ENCODE measurements around the gene LITAFD.

The LITAFD gene

GRCh38 chr16:8924214-8924613 is 42.1 kb downstream of the LITAFD start:
- Histone ChIP-seq H3K27ac (ENCODE audit: low read depth, low read length) (no peak overlapping the region), H3K79me2 (ENCODE audit: control insufficient read depth, insufficient read depth, low read length) (peaks cover 40% of the 10 kb centered on the region), H3K4me1 (ENCODE audit: control insufficient read depth, low read depth, low read length) (no peaks in the 10 kb centered on the region), H2AK5ac (ENCODE audit: low read length) (no peak overlapping the region), H2BK120ac (ENCODE audit: low read depth, low read length) (no peak overlapping the region), H3K4ac (ENCODE audit: low read depth, low read length) (no peak overlapping the region), H3K27me3 (ENCODE audit: insufficient read depth, low read length, poor library complexity) (no peaks in the 10 kb centered on the region), H3K79me1 (ENCODE audit: low read length) (peaks cover 29% of the 10 kb centered on the region), H3K56ac (ENCODE audit: low read length) (no peak overlapping the region), H3K4me2 (ENCODE audit: low read length) (no peak overlapping the region), H3K23ac (ENCODE audit: low read length) (no peak overlapping the region), H2BK5ac (ENCODE audit: low read length) (no peak overlapping the region), H3K36me3 (ENCODE audit: control insufficient read depth, insufficient read depth, low read length) (peaks cover 15% of the 10 kb centered on the region), H3K4me3 (ENCODE audit: low read length) (no peak overlapping the region), H4K5ac (ENCODE audit: low read length) (no peak overlapping the region), H4K8ac (ENCODE audit: low read depth, low read length) (no peak overlapping the region), H3K9ac (ENCODE audit: low read length) (no peak overlapping the region), H3K18ac (ENCODE audit: low read length) (no peak overlapping the region), H2BK15ac (replicated peaks; ENCODE audit: low read depth) (no peak overlapping the region)
- no CpG with 5 or more reads among the region's 4 CpGs for WGBS (ENCODE audit: extremely low coverage, insufficient coverage, low lambda C conversion rate)
- no peak for DNase-seq

- peaks cover 9% of the 10 kb centered on the region for H3K36me3 ChIP-seq (ENCODE audit: control insufficient read depth, insufficient read depth, low read length)
- no peaks in the 10 kb centered on the region for H3K27me3 ChIP-seq (ENCODE audit: insufficient read depth, low read length, poor library complexity)
- no peak overlapping the region for H3K56ac ChIP-seq (ENCODE audit: low read length)
- no peak overlapping the region for H3K27ac ChIP-seq (ENCODE audit: low read depth, low read length)
- H3K79me1 ChIP-seq (ENCODE audit: low read length): peaks cover 32% of the 10 kb centered on the region
- no peak overlapping the region for H2BK5ac ChIP-seq (ENCODE audit: low read length)
- peaks cover 47% of the 10 kb centered on the region for H3K79me2 ChIP-seq (ENCODE audit: control insufficient read depth, insufficient read depth, low read length)
- no peak overlapping the region for H4K5ac ChIP-seq (ENCODE audit: low read length)
- no peaks in the 10 kb centered on the region for H3K4me1 ChIP-seq (ENCODE audit: control insufficient read depth, low read depth, low read length)
- no CpG with 5 or more reads among the region's 7 CpGs for WGBS (ENCODE audit: extremely low coverage, insufficient coverage, low lambda C conversion rate)
- H2BK120ac ChIP-seq (ENCODE audit: low read depth, low read length): no peak overlapping the region
- no peak overlapping the region for H3K4me3 ChIP-seq (ENCODE audit: low read length)
- no peak overlapping the region for H3K4ac ChIP-seq (ENCODE audit: low read depth, low read length)
- H2BK15ac ChIP-seq (replicated peaks; ENCODE audit: low read depth): no peak overlapping the region
- no peak overlapping the region for H3K23ac ChIP-seq (ENCODE audit: low read length)
- H3K18ac ChIP-seq (ENCODE audit: low read length): no peak overlapping the region
- H3K4me2 ChIP-seq (ENCODE audit: low read length): no peak overlapping the region
- no peak overlapping the region for H2AK5ac ChIP-seq (ENCODE audit: low read length)
- no peak for DNase-seq
- H3K9ac ChIP-seq (ENCODE audit: low read length): no peak overlapping the region
- no peak overlapping the region for H4K8ac ChIP-seq (ENCODE audit: low read depth, low read length)
Observed at GRCh38 chr16:8925455-8925854, 43.3 kb downstream of the LITAFD start.

GRCh38 chr16:8926827-8927226 is 44.7 kb downstream of the LITAFD start:
- H3K9ac ChIP-seq (ENCODE audit: low read length): no peak overlapping the region
- H2BK15ac ChIP-seq (replicated peaks; ENCODE audit: low read depth): no peak overlapping the region
- no peak overlapping the region for H2BK120ac ChIP-seq (ENCODE audit: low read depth, low read length)
- H3K4me1 ChIP-seq (ENCODE audit: control insufficient read depth, low read depth, low read length): no peaks in the 10 kb centered on the region
- H3K18ac ChIP-seq (ENCODE audit: low read length): no peak overlapping the region
- H3K79me2 ChIP-seq (ENCODE audit: control insufficient read depth, insufficient read depth, low read length): peaks cover 57% of the 10 kb centered on the region
- H3K36me3 ChIP-seq (ENCODE audit: control insufficient read depth, insufficient read depth, low read length): peaks cover 4% of the 10 kb centered on the region
- H3K79me1 ChIP-seq (ENCODE audit: low read length): peaks cover 35% of the 10 kb centered on the region
- no peak overlapping the region for H3K23ac ChIP-seq (ENCODE audit: low read length)
- H3K56ac ChIP-seq (ENCODE audit: low read length): no peak overlapping the region
- no peak overlapping the region for H2AK5ac ChIP-seq (ENCODE audit: low read length)
- no peak overlapping the region for H4K8ac ChIP-seq (ENCODE audit: low read depth, low read length)
- no peak overlapping the region for H3K4ac ChIP-seq (ENCODE audit: low read depth, low read length)
- no peak overlapping the region for H3K4me3 ChIP-seq (ENCODE audit: low read length)
- no peak overlapping the region for H3K4me2 ChIP-seq (ENCODE audit: low read length)
- H3K27ac ChIP-seq (ENCODE audit: low read depth, low read length): no peak overlapping the region
- H3K27me3 ChIP-seq (ENCODE audit: insufficient read depth, low read length, poor library complexity): no peaks in the 10 kb centered on the region
- no peak overlapping the region for H2BK5ac ChIP-seq (ENCODE audit: low read length)
- DNase-seq: no peak
- no CpG with 5 or more reads among the region's 11 CpGs for WGBS (ENCODE audit: extremely low coverage, insufficient coverage, low lambda C conversion rate)
- no peak overlapping the region for H4K5ac ChIP-seq (ENCODE audit: low read length)

- no peak overlapping the region for H2AK5ac ChIP-seq (ENCODE audit: low read length)
- no peaks in the 10 kb centered on the region for H3K36me3 ChIP-seq (ENCODE audit: control insufficient read depth, insufficient read depth, low read length)
- no peak overlapping the region for H2BK120ac ChIP-seq (ENCODE audit: low read depth, low read length)
- no peak overlapping the region for H4K5ac ChIP-seq (ENCODE audit: low read length)
- no peak overlapping the region for H2BK15ac ChIP-seq (replicated peaks; ENCODE audit: low read depth)
- no peak overlapping the region for H3K23ac ChIP-seq (ENCODE audit: low read length)
- no peak overlapping the region for H3K27ac ChIP-seq (ENCODE audit: low read depth, low read length)
- H3K4me2 ChIP-seq (ENCODE audit: low read length): no peak overlapping the region
- H2BK5ac ChIP-seq (ENCODE audit: low read length): no peak overlapping the region
- no peaks in the 10 kb centered on the region for H3K27me3 ChIP-seq (ENCODE audit: insufficient read depth, low read length, poor library complexity)
- H3K79me1 ChIP-seq (ENCODE audit: low read length): peaks cover 34% of the 10 kb centered on the region
- WGBS (ENCODE audit: extremely low coverage, insufficient coverage, low lambda C conversion rate): no CpG with 5 or more reads among the region's 10 CpGs
- H3K9ac ChIP-seq (ENCODE audit: low read length): no peak overlapping the region
- no peak for DNase-seq
- H3K4me3 ChIP-seq (ENCODE audit: low read length): no peak overlapping the region
- no peak overlapping the region for H3K4ac ChIP-seq (ENCODE audit: low read depth, low read length)
- no peak overlapping the region for H4K8ac ChIP-seq (ENCODE audit: low read depth, low read length)
- no peaks in the 10 kb centered on the region for H3K4me1 ChIP-seq (ENCODE audit: control insufficient read depth, low read depth, low read length)
- no peak overlapping the region for H3K56ac ChIP-seq (ENCODE audit: low read length)
- H3K79me2 ChIP-seq (ENCODE audit: control insufficient read depth, insufficient read depth, low read length): peaks cover 71% of the 10 kb centered on the region
- H3K18ac ChIP-seq (ENCODE audit: low read length): no peak overlapping the region
Observed at GRCh38 chr16:8928467-8928957, 46.4 kb downstream of the LITAFD start.

- Histone ChIP-seq H2BK5ac (ENCODE audit: low read length) (no peak overlapping the region), H4K8ac (ENCODE audit: low read depth, low read length) (no peak overlapping the region), H3K79me2 (ENCODE audit: control insufficient read depth, insufficient read depth, low read length) (peaks cover 72% of the 10 kb centered on the region), H4K5ac (ENCODE audit: low read length) (no peak overlapping the region), H3K9ac (ENCODE audit: low read length) (no peak overlapping the region), H3K79me1 (ENCODE audit: low read length) (peaks cover 30% of the 10 kb centered on the region), H2BK15ac (replicated peaks; ENCODE audit: low read depth) (no peak overlapping the region), H3K4me3 (ENCODE audit: low read length) (no peak overlapping the region), H3K23ac (ENCODE audit: low read length) (no peak overlapping the region), H3K27ac (ENCODE audit: low read depth, low read length) (no peak overlapping the region), H3K56ac (ENCODE audit: low read length) (no peak overlapping the region), H3K4ac (ENCODE audit: low read depth, low read length) (no peak overlapping the region), H2BK120ac (ENCODE audit: low read depth, low read length) (no peak overlapping the region), H3K4me2 (ENCODE audit: low read length) (no peak overlapping the region), H3K4me1 (ENCODE audit: control insufficient read depth, low read depth, low read length) (no peaks in the 10 kb centered on the region), H3K18ac (ENCODE audit: low read length) (no peak overlapping the region), H2AK5ac (ENCODE audit: low read length) (no peak overlapping the region), H3K27me3 (ENCODE audit: insufficient read depth, low read length, poor library complexity) (no peaks in the 10 kb centered on the region), H3K36me3 (ENCODE audit: control insufficient read depth, insufficient read depth, low read length) (no peaks in the 10 kb centered on the region)
- WGBS (ENCODE audit: extremely low coverage, insufficient coverage, low lambda C conversion rate): no CpG with 5 or more reads among the region's 17 CpGs
- no peak for DNase-seq
Observed at GRCh38 chr16:8929086-8929748, 47.1 kb downstream of the LITAFD start.

- Histone ChIP-seq H2BK15ac (replicated peaks; ENCODE audit: low read depth) (no peak overlapping the region), H3K4me3 (ENCODE audit: low read length) (no peak overlapping the region), H2BK120ac (ENCODE audit: low read depth, low read length) (no peak overlapping the region), H3K79me1 (ENCODE audit: low read length) (peaks cover 22% of the 10 kb centered on the region), H3K56ac (ENCODE audit: low read length) (no peak overlapping the region), H4K5ac (ENCODE audit: low read length) (no peak overlapping the region), H3K4me2 (ENCODE audit: low read length) (no peak overlapping the region), H3K27ac (ENCODE audit: low read depth, low read length) (no peak overlapping the region), H2AK5ac (ENCODE audit: low read length) (no peak overlapping the region), H3K27me3 (ENCODE audit: insufficient read depth, low read length, poor library complexity) (no peaks in the 10 kb centered on the region), H3K79me2 (ENCODE audit: control insufficient read depth, insufficient read depth, low read length) (peaks cover 76% of the 10 kb centered on the region), H3K4ac (ENCODE audit: low read depth, low read length) (no peak overlapping the region), H4K8ac (ENCODE audit: low read depth, low read length) (no peak overlapping the region), H2BK5ac (ENCODE audit: low read length) (no peak overlapping the region), H3K9ac (ENCODE audit: low read length) (no peak overlapping the region), H3K4me1 (ENCODE audit: control insufficient read depth, low read depth, low read length) (peaks cover 2% of the 10 kb centered on the region), H3K23ac (ENCODE audit: low read length) (no peak overlapping the region), H3K36me3 (ENCODE audit: control insufficient read depth, insufficient read depth, low read length) (no peaks in the 10 kb centered on the region), H3K18ac (ENCODE audit: low read length) (no peak overlapping the region)
- DNase-seq: peak; percentile 78
- no CpG with 5 or more reads among the region's 6 CpGs for WGBS (ENCODE audit: extremely low coverage, insufficient coverage, low lambda C conversion rate)
Observed at GRCh38 chr16:8931859-8932258, 49.7 kb downstream of the LITAFD start.

Measured in mesendoderm (in vitro differentiated cells).